OCI-LY7 (cell line): ENCODE results near the gene MAT1A. TPM values are rescaled to one million over a fixed set of nuclear protein-coding genes. Genes with fewer than 3 reads are reported as not detected.
"Not testable (repeated sequence)": the region's sequence is repeated elsewhere in the genome, so short reads cannot be mapped to it uniquely, and the experiment has no call there.

ENCODE experiments used
- BruUV-seq: library from RNA; stranded (reverse); fragments of 400-500 nt; replicated peaks from 2 replicates; lab custom pipeline; 2021; lab: Mats Ljungman, UMichigan
- CTCF ChIA-PET: fragments of 300-600 bp; sonication (Branson Sonifier 250); formaldehyde crosslinking; loops from one replicate; lab custom pipeline; 2022; ENCODE audit warnings: antibody characterized with exemption; ENCODE audit not compliant: unreplicated experiment; lab: Charles Lee
- POLR2A ChIA-PET: fragments of 300-600 bp; sonication (Branson Sonifier 250); formaldehyde crosslinking; loops from one replicate; lab custom pipeline; 2022; ENCODE audit warnings: antibody characterized with exemption; lab: Charles Lee
- DNase-seq: peaks from one replicate; pipeline ENCODE4 v3.0.0-alpha.2; 2015; ENCODE audit warnings: low spot score
- H2AFZ ChIP-seq: fragments of 200-600 bp; sonication (generic), shearing (Covaris generic); 2 replicates; pipeline ENCODE4 v1.6.1; 2014; ENCODE audit warnings: mild to moderate bottlenecking, antibody characterized with exemption, low read length, moderate library complexity
- H3K27ac ChIP-seq: fragments of 200-600 bp; sonication (generic); 2 replicates; pipeline ENCODE4 v1.5.1; 2014; ENCODE audit warnings: mixed run types, low read depth, mild to moderate bottlenecking, moderate library complexity, low read length, inconsistent platforms; ENCODE audit not compliant: poor library complexity, severe bottlenecking
- H3K36me3 ChIP-seq: fragments of 200-600 bp; sonication (generic); 2 replicates; pipeline ENCODE4 v1.6.1; 2014; ENCODE audit warnings: mild to moderate bottlenecking, antibody characterized with exemption, low read length, moderate library complexity, mixed read lengths; ENCODE audit not compliant: insufficient read depth
- H3K4me1 ChIP-seq: fragments of 200-600 bp; sonication (generic); 2 replicates; pipeline ENCODE4 v1.5.1; 2014; ENCODE audit warnings: mild to moderate bottlenecking, low read length; ENCODE audit not compliant: insufficient read depth, poor library complexity, severe bottlenecking
- H3K4me2 ChIP-seq: fragments of 200-600 bp; sonication (generic); 2 replicates; pipeline ENCODE4 v1.6.1; 2014; ENCODE audit warnings: mild to moderate bottlenecking, low read length
- H3K4me3 ChIP-seq: fragments of 200-600 bp; sonication (generic); 2 replicates; pipeline ENCODE4 v1.5.1; 2014; ENCODE audit warnings: mild to moderate bottlenecking, low read depth, low read length; ENCODE audit not compliant: poor library complexity, severe bottlenecking
- H3K79me2 ChIP-seq: fragments of 200-600 bp; sonication (generic); 2 replicates; pipeline ENCODE4 v1.6.1; 2016; ENCODE audit warnings: low read depth, mild to moderate bottlenecking, low read length, moderate library complexity, mixed read lengths; ENCODE audit not compliant: insufficient read depth
- H3K9me2 ChIP-seq: fragments of 200-600 bp; sonication (generic); 2 replicates; pipeline ENCODE4 v1.6.1; 2016; ENCODE audit warnings: mild to moderate bottlenecking, low read length, mixed read lengths; ENCODE audit not compliant: insufficient read depth
- H3K9me3 ChIP-seq: fragments of 200-600 bp; sonication (generic); 2 replicates; pipeline ENCODE4 v1.6.1; 2014; ENCODE audit warnings: mild to moderate bottlenecking, mixed run types, low read length, mixed read lengths
- H4K20me1 ChIP-seq: fragments of 200-600 bp; sonication (generic); 2 replicates; pipeline ENCODE4 v1.6.1; 2014; ENCODE audit warnings: mild to moderate bottlenecking, antibody characterized with exemption, low read length, moderate library complexity, mixed read lengths; ENCODE audit not compliant: insufficient read depth
- EZH2phosphoT487 ChIP-seq: fragments of 200-600 bp; sonication (generic); IDR thresholded peaks from 2 replicates; pipeline ENCODE4 v1.6.1; 2018; ENCODE audit warnings: low read depth, borderline replicate concordance, mild to moderate bottlenecking, mixed run types, antibody characterized with exemption, low read length, moderate library complexity, mixed read lengths
- intact Hi-C: fragments of 100-400 bp; cut with micrococcal nuclease; formaldehyde crosslinking; loops from one replicate; pipeline ENCODE4 v1.10.0; 2022; ENCODE audit not compliant: unreplicated experiment
- total RNA-seq, 2 experiments: library from RNA; depleted of rRNA in 1 of 2; stranded (reverse); fragments of >200 nt in 1 of 2; shearing (Covaris generic) in 1 of 2; gene quantifications; 2 replicates each; pipeline ENCODE4 v1.2.3, GENCODE V29; 2014 to 2022
- TF ChIP-seq, protein P1 (sequence below): fragments of 200-600 bp; sonication (generic); conservative IDR thresholded peaks from 2 replicates; pipeline ENCODE4 v1.5.1; 2014; ENCODE audit warnings: mild to moderate bottlenecking, antibody characterized with exemption, low read length, moderate library complexity, mixed read lengths

The MAT1A gene
- total RNA-seq, 2 experiments from 2014 or later: not detected

DNA sequence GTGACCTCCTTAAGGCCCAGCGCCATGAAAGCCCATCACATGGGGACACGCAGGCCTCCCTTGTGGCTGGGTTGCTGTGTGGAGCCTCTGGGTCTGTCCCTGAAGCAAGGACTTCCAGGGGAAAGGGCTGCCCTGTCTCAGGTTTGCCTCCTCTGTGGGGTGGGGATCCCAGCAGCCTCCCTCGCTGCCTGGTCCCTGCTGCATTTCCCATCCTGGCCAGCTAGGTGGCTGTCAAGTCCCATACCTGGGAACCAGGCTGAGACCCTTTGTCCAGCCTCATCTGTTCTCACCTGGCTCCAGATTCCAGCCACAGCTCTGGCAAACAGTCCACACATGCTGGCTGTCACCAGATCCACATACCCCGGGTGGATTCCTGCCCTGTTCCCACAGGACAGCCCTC, 32.7 kb downstream of the MAT1A start:
- intact Hi-C loops, CTCF ChIA-PET, POLR2A ChIA-PET: not testable (repeated sequence)

DNA sequence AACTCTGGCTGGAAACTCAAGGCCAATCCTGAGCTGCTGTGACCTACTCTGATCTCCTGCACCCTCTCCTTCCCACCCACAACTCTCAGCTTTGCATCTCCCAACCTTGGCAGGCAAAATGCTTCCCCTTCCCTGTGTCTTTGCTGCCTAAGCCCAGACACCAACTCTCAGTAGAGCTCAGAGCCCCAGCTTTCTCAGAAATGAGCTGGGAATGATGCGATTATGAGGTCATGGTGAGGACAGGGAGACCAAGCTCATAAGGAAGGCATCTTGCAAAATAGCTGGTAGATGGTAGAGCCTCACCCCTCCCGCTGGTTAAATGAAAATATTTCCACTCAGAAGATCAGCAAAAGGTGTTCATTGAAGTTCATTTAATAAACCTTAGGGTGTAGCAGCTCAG, 34.7 kb downstream of the MAT1A start:
- POLR2A ChIA-PET, H3K79me2 ChIP-seq, H3K4me3 ChIP-seq, H3K9me2 ChIP-seq, BruUV-seq, DNase-seq, H3K36me3 ChIP-seq, H4K20me1 ChIP-seq, CTCF ChIA-PET, H3K4me2 ChIP-seq, intact Hi-C loops, H3K4me1 ChIP-seq, H2AFZ ChIP-seq, H3K27ac ChIP-seq, H3K9me3 ChIP-seq: not testable (repeated sequence)

More for the DNA sequence above, 32.7 kb downstream of the MAT1A start:
- H2AFZ ChIP-seq, H3K9me2 ChIP-seq, H3K9me3 ChIP-seq, H3K4me1 ChIP-seq, H3K27ac ChIP-seq, H3K4me3 ChIP-seq, H4K20me1 ChIP-seq, H3K79me2 ChIP-seq, H3K4me2 ChIP-seq, BruUV-seq, H3K36me3 ChIP-seq: not testable (repeated sequence)
- peak; percentile 20 for DNase-seq
- TF ChIP-seq, protein P1, sequence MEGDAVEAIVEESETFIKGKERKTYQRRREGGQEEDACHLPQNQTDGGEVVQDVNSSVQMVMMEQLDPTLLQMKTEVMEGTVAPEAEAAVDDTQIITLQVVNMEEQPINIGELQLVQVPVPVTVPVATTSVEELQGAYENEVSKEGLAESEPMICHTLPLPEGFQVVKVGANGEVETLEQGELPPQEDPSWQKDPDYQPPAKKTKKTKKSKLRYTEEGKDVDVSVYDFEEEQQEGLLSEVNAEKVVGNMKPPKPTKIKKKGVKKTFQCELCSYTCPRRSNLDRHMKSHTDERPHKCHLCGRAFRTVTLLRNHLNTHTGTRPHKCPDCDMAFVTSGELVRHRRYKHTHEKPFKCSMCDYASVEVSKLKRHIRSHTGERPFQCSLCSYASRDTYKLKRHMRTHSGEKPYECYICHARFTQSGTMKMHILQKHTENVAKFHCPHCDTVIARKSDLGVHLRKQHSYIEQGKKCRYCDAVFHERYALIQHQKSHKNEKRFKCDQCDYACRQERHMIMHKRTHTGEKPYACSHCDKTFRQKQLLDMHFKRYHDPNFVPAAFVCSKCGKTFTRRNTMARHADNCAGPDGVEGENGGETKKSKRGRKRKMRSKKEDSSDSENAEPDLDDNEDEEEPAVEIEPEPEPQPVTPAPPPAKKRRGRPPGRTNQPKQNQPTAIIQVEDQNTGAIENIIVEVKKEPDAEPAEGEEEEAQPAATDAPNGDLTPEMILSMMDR: peak; percentile 42; the same call in 1 of the 2 replicates

DNA sequence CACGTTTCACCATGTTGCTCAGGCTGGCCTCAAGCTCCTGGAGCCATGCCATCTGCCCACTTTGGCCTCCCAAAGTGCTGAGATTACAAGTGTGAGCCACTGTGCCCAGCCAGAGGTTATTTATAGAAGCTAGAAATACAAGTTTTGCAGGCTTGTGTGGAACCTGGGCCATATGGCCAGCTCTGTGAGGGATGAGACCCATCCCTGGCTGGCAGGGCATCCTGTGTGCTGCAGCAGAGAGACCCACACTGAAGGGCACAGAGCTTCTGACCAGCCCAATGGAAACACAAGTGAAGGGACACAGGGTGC, 35.5 kb downstream of the MAT1A start:
- DNase-seq, POLR2A ChIA-PET, intact Hi-C loops, H3K9me3 ChIP-seq, BruUV-seq, H3K79me2 ChIP-seq, H3K4me3 ChIP-seq, H2AFZ ChIP-seq, H3K36me3 ChIP-seq, H3K9me2 ChIP-seq, H4K20me1 ChIP-seq, H3K4me1 ChIP-seq, H3K27ac ChIP-seq, CTCF ChIA-PET, H3K4me2 ChIP-seq: not testable (repeated sequence)

DNA sequence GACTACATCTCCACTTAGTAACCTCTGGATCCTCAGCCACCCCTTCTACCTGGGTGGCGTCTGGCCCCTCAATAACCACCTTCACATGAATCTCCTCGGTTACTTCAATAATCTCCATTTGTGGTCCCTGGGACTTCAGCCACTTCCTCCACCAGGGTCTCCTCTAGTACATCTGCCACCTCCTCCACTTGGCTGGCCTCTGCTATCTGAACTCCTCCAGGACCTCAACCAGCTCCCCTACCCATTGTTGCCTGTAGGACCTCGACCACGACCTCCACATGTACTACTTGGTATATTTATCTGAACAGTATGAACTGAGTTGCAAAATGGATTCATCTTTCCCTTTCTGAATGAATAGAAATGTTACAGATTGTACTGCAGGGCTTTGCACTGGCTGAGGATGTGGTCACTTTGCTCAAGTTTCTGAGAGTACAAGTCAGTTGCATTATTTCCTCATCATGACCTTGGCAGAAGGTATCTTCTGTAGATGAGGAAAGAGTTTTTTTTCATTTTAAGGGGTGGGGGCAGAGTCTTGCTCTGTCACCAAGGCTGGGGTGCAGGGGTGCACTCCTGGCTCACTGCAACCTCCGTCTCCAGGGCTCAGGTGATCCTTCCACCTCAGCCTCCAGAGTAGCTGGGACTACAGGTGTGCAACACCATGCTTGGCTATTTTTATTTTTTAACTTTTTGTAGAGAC, 36.0 kb downstream of the MAT1A start:
- no peak overlapping the region for H2AFZ ChIP-seq
- CTCF ChIA-PET: interaction anchor here (1.5 kb wide), 1 partner anchor 7 kb away, joined by 5 read pairs; no protein-coding TSS in a partner anchor
- POLR2A ChIA-PET: no interaction called here
- H3K79me2 ChIP-seq: no peaks in the 10 kb centered on the region
- H3K9me3 ChIP-seq: no peaks in the 10 kb centered on the region
- intact Hi-C loops: no loop called here
- H3K4me2 ChIP-seq: no peak overlapping the region
- no TSS peak for BruUV-seq
- H3K9me2 ChIP-seq: no peaks in the 10 kb centered on the region
- H4K20me1 ChIP-seq: no peaks in the 10 kb centered on the region
- no peaks in the 10 kb centered on the region for H3K36me3 ChIP-seq
- H3K27ac ChIP-seq: no peak overlapping the region
- DNase-seq: no peak
- TF ChIP-seq EZH2phosphoT487: no peak
- TF ChIP-seq, protein P1: no peak
- no peak overlapping the region for H3K4me3 ChIP-seq
- H3K4me1 ChIP-seq: no peaks in the 10 kb centered on the region
